SK-N-SH (cell line): ENCODE data around the gene RNF8. TPM values are rescaled to one million over a fixed set of nuclear protein-coding genes. Genes with fewer than 3 reads are reported as not detected.

Experiments used
- CTCF ChIA-PET: fragments of 300-600, 350-600 bp; formaldehyde crosslinking; extraction: SDS; loops from one replicate; lab custom pipeline; 2021; lab: Yijun Ruan, JAX
- POLR2A ChIA-PET: fragments of 350-600 bp; sonication (Branson Sonifier 250); formaldehyde crosslinking; extraction: SDS; loops from one replicate; lab custom pipeline; 2020; ENCODE audit warnings: antibody characterized with exemption, inconsistent platforms; lab: Yijun Ruan, JAX
- DNase-seq: peaks from one replicate; pipeline ENCODE4 v3.0.0; 2012
- H2AFZ ChIP-seq: fragments of 200-600 bp; sonication (generic); 2 replicates; pipeline ENCODE4 v1.8.1; 2016; ENCODE audit warnings: antibody characterized with exemption, mild to moderate bottlenecking, low read depth
- H3F3A ChIP-seq: fragments of 200-600 bp; sonication (generic); replicated peaks from 2 replicates; pipeline ENCODE3; 2016; ENCODE audit warnings: antibody characterized with exemption, mild to moderate bottlenecking; ENCODE audit not compliant: insufficient read depth
- H3K27ac ChIP-seq, 2 experiments: fragments of 200-500 bp in 1 of 2; fragments of 200-600 bp in 1 of 2; sonication (Bioruptor generic) in 1 of 2; sonication (generic), shearing (Covaris generic) in 1 of 2; 2 replicates each; pipeline versions ENCODE4 v1.5.1 to v1.6.1; 2014 to 2016; ENCODE audit warnings: low read depth in 2 of 2, inconsistent platforms in 1 of 2, low read length in 1 of 2, mild to moderate bottlenecking in 1 of 2, mixed read lengths in 1 of 2
- H3K27me3 ChIP-seq: fragments of 200-600 bp; sonication (generic), shearing (Covaris generic); 2 replicates; pipeline ENCODE4 v1.6.1; 2016; ENCODE audit warnings: mixed run types; ENCODE audit not compliant: insufficient read depth
- H3K36me3 ChIP-seq, 2 experiments: fragments of 200-500 bp in 1 of 2; fragments of 200-600 bp in 1 of 2; sonication (Bioruptor generic) in 1 of 2; sonication (generic) in 1 of 2; replicated peaks in 1 of 2; 2 replicates each; pipeline versions ENCODE3 to v1.5.1; 2014 to 2016; ENCODE audit warnings: low read length in 1 of 2, mild to moderate bottlenecking in 1 of 2; ENCODE audit not compliant: insufficient read depth in 2 of 2, control insufficient read depth in 1 of 2
- H3K4me1 ChIP-seq, 2 experiments: fragments of 200-500 bp in 1 of 2; fragments of 200-600 bp in 1 of 2; sonication (Bioruptor generic) in 1 of 2; sonication (generic), shearing (Covaris generic) in 1 of 2; 2 replicates each; pipeline versions ENCODE4 v1.5.1 to v1.6.1; 2014 to 2016; ENCODE audit warnings: low read depth in 1 of 2, low read length in 1 of 2, mixed run types in 1 of 2; ENCODE audit not compliant: insufficient read depth in 2 of 2, control insufficient read depth in 1 of 2
- H3K4me2 ChIP-seq: fragments of 200-600 bp; sonication (generic), shearing (Covaris generic); 2 replicates; pipeline ENCODE4 v1.6.1; 2017; ENCODE audit warnings: mixed run types
- H3K4me3 ChIP-seq, 2 experiments: fragments of 200-500 bp in 1 of 2; fragments of 200-600 bp in 1 of 2; sonication (Bioruptor generic) in 1 of 2; sonication (generic), shearing (Covaris generic) in 1 of 2; 2 replicates each; pipeline versions ENCODE4 v1.5.1 to v1.8.1; 2014 to 2016; ENCODE audit warnings: low read depth in 2 of 2, inconsistent platforms in 1 of 2, low read length in 1 of 2, mild to moderate bottlenecking in 1 of 2, mixed read lengths in 1 of 2, moderate library complexity in 1 of 2
- H3K79me2 ChIP-seq: fragments of 200-600 bp; sonication (generic); 2 replicates; pipeline ENCODE4 v1.8.1; 2017; ENCODE audit warnings: mild to moderate bottlenecking; ENCODE audit not compliant: insufficient read depth
- H3K9ac ChIP-seq: fragments of 200-600 bp; sonication (generic); 2 replicates; pipeline ENCODE4 v1.6.1; 2017; ENCODE audit warnings: mixed run types
- H3K9me2 ChIP-seq: fragments of 200-600 bp; sonication (generic); 2 replicates; pipeline ENCODE4 v1.6.1; 2017; ENCODE audit warnings: mixed run types
- H3K9me3 ChIP-seq: fragments of 200-600 bp; sonication (generic); 2 replicates; pipeline ENCODE4 v1.6.1; 2017; ENCODE audit warnings: mixed run types, mild to moderate bottlenecking, moderate library complexity
- H4K20me1 ChIP-seq: fragments of 200-600 bp; sonication (generic); 2 replicates; pipeline ENCODE4 v1.6.1; 2017; ENCODE audit warnings: mild to moderate bottlenecking, mixed run types; ENCODE audit not compliant: insufficient read depth
- CHD2 ChIP-seq: fragments of 150-350 bp; IDR thresholded peaks from 2 replicates; pipeline ENCODE4 v1.6.1; 2018; ENCODE audit warnings: low read length; ENCODE audit not compliant: partially characterized antibody
- CTCF ChIP-seq: fragments of 200-600 bp; sonication (generic); IDR thresholded peaks from 2 replicates; pipeline ENCODE4 v1.6.1; 2017; ENCODE audit warnings: antibody characterized with exemption, mild to moderate bottlenecking, moderate library complexity
- ELF1 ChIP-seq: IDR thresholded peaks from 2 replicates; pipeline ENCODE4 v1.4.0; 2012
- FOSL2 ChIP-seq: IDR thresholded peaks from 2 replicates; pipeline ENCODE4 v1.4.0; 2012; ENCODE audit warnings: low read depth, mild to moderate bottlenecking, moderate library complexity, borderline replicate concordance
- FOXJ3 ChIP-seq: sonication (generic); formaldehyde crosslinking; IDR thresholded peaks from 2 replicates; pipeline ENCODE4 v1.5.1; 2020; ENCODE audit warnings: mild to moderate bottlenecking, missing genetic modification reagents
- GABPA ChIP-seq: IDR thresholded peaks from 2 replicates; pipeline ENCODE4 v1.4.0; 2012; ENCODE audit warnings: low read depth, mild to moderate bottlenecking
- IRF3 ChIP-seq: fragments of 150-350 bp; IDR thresholded peaks from 2 replicates; pipeline ENCODE4 v1.6.1; 2016; ENCODE audit warnings: mild to moderate bottlenecking, low read depth, low read length
- MAX ChIP-seq: IDR thresholded peaks from 2 replicates; pipeline ENCODE4 v1.4.0; 2012; ENCODE audit warnings: low read depth
- MEF2A ChIP-seq: IDR thresholded peaks from 2 replicates; pipeline ENCODE4 v1.4.0; 2012; ENCODE audit warnings: low read depth, borderline replicate concordance
- NFIC ChIP-seq: IDR thresholded peaks from 2 replicates; pipeline ENCODE4 v1.4.0; 2012; ENCODE audit warnings: borderline replicate concordance
- POLR2AphosphoS5 ChIP-seq: IDR thresholded peaks from 2 replicates; pipeline ENCODE4 v1.6.1; 2012; ENCODE audit warnings: low read depth, low read length
- RAD21 ChIP-seq: IDR thresholded peaks from 2 replicates; pipeline ENCODE4 v1.6.1; 2012; ENCODE audit warnings: mild to moderate bottlenecking, low read length
- RFX5 ChIP-seq: IDR thresholded peaks from 2 replicates; pipeline ENCODE4 v1.6.1; 2012; ENCODE audit warnings: mild to moderate bottlenecking, improper control_type of control experiment, low read length
- TAF1 ChIP-seq: IDR thresholded peaks from 2 replicates; pipeline ENCODE4 v1.6.1; 2012; ENCODE audit warnings: low read depth, mild to moderate bottlenecking, low read length, moderate library complexity, borderline replicate concordance
- TCF12 ChIP-seq: IDR thresholded peaks from 2 replicates; pipeline ENCODE4 v1.4.0; 2012
- TEAD4 ChIP-seq: IDR thresholded peaks from 2 replicates; pipeline ENCODE4 v1.4.0; 2012; ENCODE audit warnings: mild to moderate bottlenecking, borderline replicate concordance; ENCODE audit not compliant: insufficient read depth
- USF1 ChIP-seq: IDR thresholded peaks from 2 replicates; pipeline ENCODE4 v1.4.0; 2012; ENCODE audit warnings: low read depth, borderline replicate concordance
- USF2 ChIP-seq: fragments of 150-350 bp; IDR thresholded peaks from 2 replicates; pipeline ENCODE4 v1.6.1; 2017; ENCODE audit warnings: antibody characterized with exemption, low read length, low read depth, borderline replicate concordance
- WGBS: methylation state at CpG from one replicate; pipeline ENCODE4 v1.1.6; 2017; ENCODE audit warnings: low lambda C conversion rate; 5-methylcytosine and 5-hydroxymethylcytosine counted together
- polyA plus RNA-seq, 3 experiments: library from polyadenylated mRNA; depleted of rRNA; stranded (reverse); fragments of >200 nt; gene quantifications; 2 replicates each; pipeline ENCODE4 v1.2.3, GENCODE V29; 2012

The RNF8 gene
- polyA plus RNA-seq, 1 of the 3 experiments (the other 2 are of a cell fraction): 21.7 TPM

- Histone ChIP-seq H3K9me2 (no peaks in the 10 kb centered on the region), H3K36me3 (peaks cover 7 to 24% of the 10 kb centered on the region in 2 experiments), H3K27me3 (no peaks in the 10 kb centered on the region), H3K9me3 (no peaks in the 10 kb centered on the region), H2AFZ (no peak overlapping the region), H3K4me3 (no peak overlapping the region), H3K4me2 (no peak overlapping the region), H3K9ac (no peak overlapping the region), H3K79me2 (peaks cover 63% of the 10 kb centered on the region), H3K4me1 (peaks cover 0 to 10% of the 10 kb centered on the region in 2 experiments; a peak in 2 of 4 replicates), H3K27ac (no peak overlapping the region), H4K20me1 (no peaks in the 10 kb centered on the region), H3F3A (no peaks in the 10 kb centered on the region)
- ChIA-PET POLR2A (no interaction called here), CTCF (interaction anchor here (1.7 kb wide), 1 partner anchor 9 kb away, joined by 3 read pairs; no protein-coding TSS in a partner anchor)
- TF ChIP-seq ELF1 (no peak), NFIC (no peak), USF1 (no peak), CHD2 (no peak), USF2 (no peak), IRF3 (no peak), MEF2A (no peak), FOSL2 (no peak), FOXJ3 (CRISPR knock-in tag) (no peak), TEAD4 (no peak), RAD21 (no peak), MAX (no peak), CTCF (no peak), TCF12 (no peak), TAF1 (no peak), RFX5 (no peak), GABPA (no peak), POLR2AphosphoS5 (no peak)
- no peak for DNase-seq
- 44% methylated on average over 1 of the region's 1 CpG for whole genome bisulfite sequencing
Measured at GRCh38 chr6:37357288-37357687, 3.5 kb downstream of the RNF8 start.
